ENCODE results near the gene CCDC159. TPM values are rescaled to one million over a fixed set of nuclear protein-coding genes. Genes with fewer than 3 reads are reported as not detected.
A peak's percentile ranks its signal among the peaks of the same experiment; 100 is the strongest.

CCDC159 gene
- polyA plus RNA-seq, 1 of the 3 experiments (the other 2 are of a cell fraction), result 25.2 TPM

DNA sequence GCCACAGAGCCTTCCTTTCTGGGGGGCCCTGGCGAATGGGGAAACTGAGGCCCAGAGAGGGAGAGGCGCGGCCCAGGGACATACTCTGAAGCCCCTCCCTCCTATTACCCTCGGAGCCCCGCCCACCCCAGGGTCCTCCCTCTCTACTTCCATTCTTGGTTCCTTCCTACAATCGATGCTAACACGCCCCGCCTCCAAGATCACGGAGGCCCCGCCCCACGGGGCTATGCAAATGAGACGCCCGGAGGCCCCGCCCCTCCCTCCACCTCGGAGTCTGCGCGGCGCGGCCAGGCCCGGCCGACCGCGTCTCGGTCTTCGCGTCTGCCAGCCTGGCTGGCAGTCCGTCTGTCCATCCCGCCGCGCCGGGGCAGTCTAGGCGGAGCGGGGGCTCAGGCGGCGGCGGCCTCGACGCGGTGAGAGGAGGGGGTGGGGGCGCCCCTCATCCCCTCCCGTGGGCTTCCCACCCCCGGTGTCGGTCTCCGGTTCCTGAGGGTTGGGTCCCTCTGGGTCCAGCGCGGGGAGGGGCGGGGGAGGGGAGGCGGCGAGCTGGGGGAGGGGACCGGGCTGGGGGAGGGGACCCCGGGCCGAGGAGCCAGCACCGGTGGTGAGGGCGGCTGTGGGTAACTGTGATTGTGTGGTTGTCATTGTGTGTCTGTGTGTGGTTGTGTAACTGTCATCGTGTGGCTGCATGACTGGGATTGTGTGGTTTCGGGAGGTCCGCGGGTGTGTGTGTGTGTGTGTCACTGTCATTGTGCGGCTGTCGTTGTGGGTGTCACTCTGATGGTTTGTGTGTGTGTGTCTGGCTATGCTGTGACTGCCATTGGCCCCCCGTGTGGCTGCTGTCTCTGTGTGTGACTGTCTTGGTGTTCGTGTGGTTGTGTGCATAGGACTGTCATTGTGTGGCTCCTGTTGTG is 9.1 kb downstream of the CCDC159 start, which contains the start of gene PLPPR2 (continued):
- TF ChIP-seq, protein P1, sequence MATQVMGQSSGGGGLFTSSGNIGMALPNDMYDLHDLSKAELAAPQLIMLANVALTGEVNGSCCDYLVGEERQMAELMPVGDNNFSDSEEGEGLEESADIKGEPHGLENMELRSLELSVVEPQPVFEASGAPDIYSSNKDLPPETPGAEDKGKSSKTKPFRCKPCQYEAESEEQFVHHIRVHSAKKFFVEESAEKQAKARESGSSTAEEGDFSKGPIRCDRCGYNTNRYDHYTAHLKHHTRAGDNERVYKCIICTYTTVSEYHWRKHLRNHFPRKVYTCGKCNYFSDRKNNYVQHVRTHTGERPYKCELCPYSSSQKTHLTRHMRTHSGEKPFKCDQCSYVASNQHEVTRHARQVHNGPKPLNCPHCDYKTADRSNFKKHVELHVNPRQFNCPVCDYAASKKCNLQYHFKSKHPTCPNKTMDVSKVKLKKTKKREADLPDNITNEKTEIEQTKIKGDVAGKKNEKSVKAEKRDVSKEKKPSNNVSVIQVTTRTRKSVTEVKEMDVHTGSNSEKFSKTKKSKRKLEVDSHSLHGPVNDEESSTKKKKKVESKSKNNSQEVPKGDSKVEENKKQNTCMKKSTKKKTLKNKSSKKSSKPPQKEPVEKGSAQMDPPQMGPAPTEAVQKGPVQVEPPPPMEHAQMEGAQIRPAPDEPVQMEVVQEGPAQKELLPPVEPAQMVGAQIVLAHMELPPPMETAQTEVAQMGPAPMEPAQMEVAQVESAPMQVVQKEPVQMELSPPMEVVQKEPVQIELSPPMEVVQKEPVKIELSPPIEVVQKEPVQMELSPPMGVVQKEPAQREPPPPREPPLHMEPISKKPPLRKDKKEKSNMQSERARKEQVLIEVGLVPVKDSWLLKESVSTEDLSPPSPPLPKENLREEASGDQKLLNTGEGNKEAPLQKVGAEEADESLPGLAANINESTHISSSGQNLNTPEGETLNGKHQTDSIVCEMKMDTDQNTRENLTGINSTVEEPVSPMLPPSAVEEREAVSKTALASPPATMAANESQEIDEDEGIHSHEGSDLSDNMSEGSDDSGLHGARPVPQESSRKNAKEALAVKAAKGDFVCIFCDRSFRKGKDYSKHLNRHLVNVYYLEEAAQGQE (IDR thresholded peaks at IDR 0.05; ENCODE audit: low read depth, low read length), result 0 out of 2 replicates have a peak, but pooled peaks have one; percentile 18
- peak; percentile 42; the same call in 1 of the 2 replicates for TF ChIP-seq MXI1 (IDR thresholded peaks at IDR 0.05; ENCODE audit: low read depth, low read length)
- no peak for TF ChIP-seq TAF1 (IDR thresholded peaks at IDR 0.05; ENCODE audit: borderline replicate concordance, low read depth, low read length)
- no peak for TF ChIP-seq FOXM1 (IDR thresholded peaks at IDR 0.05; ENCODE audit: low read depth)
- TF ChIP-seq SMC3 (IDR thresholded peaks at IDR 0.05; ENCODE audit: low read depth, low read length), result no peak
- no peak for TF ChIP-seq EP300 (IDR thresholded peaks at IDR 0.05; ENCODE audit: borderline replicate concordance in 1 of 2, low read depth in 1 of 2, low read length in 1 of 2)
- TF ChIP-seq, protein P2, sequence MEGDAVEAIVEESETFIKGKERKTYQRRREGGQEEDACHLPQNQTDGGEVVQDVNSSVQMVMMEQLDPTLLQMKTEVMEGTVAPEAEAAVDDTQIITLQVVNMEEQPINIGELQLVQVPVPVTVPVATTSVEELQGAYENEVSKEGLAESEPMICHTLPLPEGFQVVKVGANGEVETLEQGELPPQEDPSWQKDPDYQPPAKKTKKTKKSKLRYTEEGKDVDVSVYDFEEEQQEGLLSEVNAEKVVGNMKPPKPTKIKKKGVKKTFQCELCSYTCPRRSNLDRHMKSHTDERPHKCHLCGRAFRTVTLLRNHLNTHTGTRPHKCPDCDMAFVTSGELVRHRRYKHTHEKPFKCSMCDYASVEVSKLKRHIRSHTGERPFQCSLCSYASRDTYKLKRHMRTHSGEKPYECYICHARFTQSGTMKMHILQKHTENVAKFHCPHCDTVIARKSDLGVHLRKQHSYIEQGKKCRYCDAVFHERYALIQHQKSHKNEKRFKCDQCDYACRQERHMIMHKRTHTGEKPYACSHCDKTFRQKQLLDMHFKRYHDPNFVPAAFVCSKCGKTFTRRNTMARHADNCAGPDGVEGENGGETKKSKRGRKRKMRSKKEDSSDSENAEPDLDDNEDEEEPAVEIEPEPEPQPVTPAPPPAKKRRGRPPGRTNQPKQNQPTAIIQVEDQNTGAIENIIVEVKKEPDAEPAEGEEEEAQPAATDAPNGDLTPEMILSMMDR (IDR thresholded peaks at IDR 0.05), result no peak
- TF ChIP-seq FOXJ3 (CRISPR knock-in tag; IDR thresholded peaks at IDR 0.05), result no peak
- no peak for TF ChIP-seq CHD2 (IDR thresholded peaks at IDR 0.05; ENCODE audit: low read length, partially characterized antibody)
- no peak for TF ChIP-seq GATA2 (CRISPR knock-in tag; IDR thresholded peaks at IDR 0.05)
- no peak for TF ChIP-seq EZH2phosphoT487 (IDR thresholded peaks at IDR 0.05; ENCODE audit: borderline replicate concordance, low read depth)
- no peak for TF ChIP-seq TEAD4 (IDR thresholded peaks at IDR 0.05; ENCODE audit: borderline replicate concordance, insufficient read depth)
- no peak for TF ChIP-seq RFX5 (IDR thresholded peaks at IDR 0.05; ENCODE audit: low read length)
- TF ChIP-seq, protein P3, sequence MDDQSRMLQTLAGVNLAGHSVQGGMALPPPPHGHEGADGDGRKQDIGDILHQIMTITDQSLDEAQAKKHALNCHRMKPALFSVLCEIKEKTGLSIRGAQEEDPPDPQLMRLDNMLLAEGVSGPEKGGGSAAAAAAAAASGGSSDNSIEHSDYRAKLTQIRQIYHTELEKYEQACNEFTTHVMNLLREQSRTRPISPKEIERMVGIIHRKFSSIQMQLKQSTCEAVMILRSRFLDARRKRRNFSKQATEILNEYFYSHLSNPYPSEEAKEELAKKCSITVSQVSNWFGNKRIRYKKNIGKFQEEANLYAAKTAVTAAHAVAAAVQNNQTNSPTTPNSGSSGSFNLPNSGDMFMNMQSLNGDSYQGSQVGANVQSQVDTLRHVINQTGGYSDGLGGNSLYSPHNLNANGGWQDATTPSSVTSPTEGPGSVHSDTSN (IDR thresholded peaks at IDR 0.05), result no peak
